HG02678 (cell line): ENCODE data around the gene HAVCR1.
"Not testable (repeated sequence)": the region's sequence is repeated elsewhere in the genome, so short reads cannot be mapped to it uniquely, and the experiment has no call there.

Experiments used
- ATAC-seq: cut with Tn5 transposase; IDR thresholded peaks from one replicate; pipeline ENCODE4 v1.9.1; 2021; ENCODE audit warnings: mild to moderate bottlenecking, moderate library complexity; ENCODE audit not compliant: unreplicated experiment

HAVCR1 gene

GRCh38 chr5:157059093-157059539, at the start of gene HAVCR1:
TSS of gene HAVCR1 (minus strand) at chr5:157059116. CDS start at chr5:157057943, 1,173 bp downstream.
- no peak for ATAC-seq

- no peak for ATAC-seq
Observed at GRCh38 chr5:157107508-157107907, 48.6 kb upstream of the HAVCR1 start.

- ATAC-seq = no peak
Observed at GRCh38 chr5:157106630-157107461, 47.9 kb upstream of the HAVCR1 start.

- ATAC-seq = no peak
Observed at GRCh38 chr5:157100140-157100679, 41.3 kb upstream of the HAVCR1 start.

- no peak for ATAC-seq
Observed at GRCh38 chr5:157088342-157088990, 29.6 kb upstream of the HAVCR1 start.

GRCh38 chr5:157086751-157087359, 27.9 kb upstream of the HAVCR1 start:
- no peak for ATAC-seq

GRCh38 chr5:157085930-157086329, 27.0 kb upstream of the HAVCR1 start:
- ATAC-seq = no peak

GRCh38 chr5:157080286-157080685, 21.4 kb upstream of the HAVCR1 start:
- no peak for ATAC-seq

GRCh38 chr5:157076558-157076957, 17.6 kb upstream of the HAVCR1 start:
- ATAC-seq = no peak

- ATAC-seq = no peak
Observed at GRCh38 chr5:157072508-157072907, 13.6 kb upstream of the HAVCR1 start.

- no peak for ATAC-seq
Observed at GRCh38 chr5:157069949-157070348, 11.0 kb upstream of the HAVCR1 start.

GRCh38 chr5:157068785-157069184, 9.9 kb upstream of the HAVCR1 start:
- no peak for ATAC-seq

- ATAC-seq = no peak
Observed at GRCh38 chr5:157068339-157068738, 9.4 kb upstream of the HAVCR1 start.

GRCh38 chr5:157067005-157067404, 8.1 kb upstream of the HAVCR1 start:
- no peak for ATAC-seq

GRCh38 chr5:157066080-157066479, 7.2 kb upstream of the HAVCR1 start:
- ATAC-seq = no peak

- no peak for ATAC-seq
Observed at GRCh38 chr5:157063776-157064430, 5.0 kb upstream of the HAVCR1 start.

- no peak for ATAC-seq
Observed at GRCh38 chr5:157059891-157060290, 975 bp upstream of the HAVCR1 start.

GRCh38 chr5:157057459-157058370, 1.2 kb downstream of the HAVCR1 start:
- ATAC-seq = no peak

GRCh38 chr5:157056848-157057247, 2.1 kb downstream of the HAVCR1 start:
- not testable (repeated sequence) for ATAC-seq
